ENCODE data around the gene EHD2. TPM values are rescaled to one million over a fixed set of nuclear protein-coding genes. Genes with fewer than 3 reads are reported as not detected.

The EHD2 gene
- total and polyA plus RNA-seq, 2 of the 4 experiments (the other 2 are of a cell fraction): 35.3 to 181 TPM

- no TSS peak for BruUV-seq (replicated peaks)
- Histone ChIP-seq H3K9me1 (ENCODE audit: insufficient read depth, low read length) (no peaks in the 10 kb centered on the region), H3K36me3 (ENCODE audit: control insufficient read depth, insufficient read depth, low read length) (peaks cover 65% of the 10 kb centered on the region), H3K4me3 (ENCODE audit: insufficient read depth, low read depth, low read length) (no peak overlapping the region), H2BK15ac (ENCODE audit: low read depth, low read length) (no peak overlapping the region), H3K18ac (ENCODE audit: low read depth, low read length) (no peak overlapping the region), H3K9ac (ENCODE audit: low read depth, low read length) (no peak overlapping the region), H4K5ac (ENCODE audit: low read depth, low read length) (no peak overlapping the region), H3K4ac (ENCODE audit: low read depth, low read length) (no peak overlapping the region), H2BK20ac (ENCODE audit: low read depth, low read length) (no peak overlapping the region), H2AK5ac (ENCODE audit: low read depth, low read length) (no peak overlapping the region), H3K4me2 (ENCODE audit: low read depth, low read length) (no peak overlapping the region), H2AFZ (replicated peaks; ENCODE audit: low read length, poor library complexity) (no peak overlapping the region), H3K23ac (ENCODE audit: low read depth, low read length) (no peak overlapping the region), H4K20me1 (ENCODE audit: insufficient read depth, low read length) (no peaks in the 10 kb centered on the region), H3K4me1 (ENCODE audit: control insufficient read depth, insufficient read depth, low read length) (no peaks in the 10 kb centered on the region), H2BK120ac (ENCODE audit: low read depth, low read length) (no peak overlapping the region), H4K91ac (ENCODE audit: insufficient read depth, low read depth, low read length) (no peak overlapping the region), H3K56ac (ENCODE audit: extremely low read depth, insufficient read depth, low read length) (no peak overlapping the region), H3K27me3 (ENCODE audit: control insufficient read depth, insufficient read depth, low read length) (no peaks in the 10 kb centered on the region), H3K9me3 (ENCODE audit: control insufficient read depth, insufficient read depth, low read length) (no peaks in the 10 kb centered on the region), H3K79me1 (ENCODE audit: low read depth in 1 of 2, low read length in 2 of 2) (no peaks in the 10 kb centered on the region; a peak in 1 of 4 replicates), H3K27ac (ENCODE audit: insufficient read depth, low read length) (no peak overlapping the region), H2AK9ac (replicated peaks; ENCODE audit: low read depth, low read length, poor library complexity) (peak overlapping the region; percentile 16), H2BK5ac (ENCODE audit: low read depth, low read length, poor library complexity, severe bottlenecking) (no peak overlapping the region), H4K8ac (ENCODE audit: low read depth in 2 of 2, low read length in 2 of 2) (no peak overlapping the region), H3K14ac (replicated peaks; ENCODE audit: low read depth, low read length) (no peak overlapping the region)
- dilution Hi-C loops (cut with HindIII; ENCODE audit: low sequenced_read_pairs, unreplicated experiment) (no loop called here), intact Hi-C loops (cut with micrococcal nuclease) (no loop called here), in situ Hi-C loops (cut with MboI; ENCODE audit: low sequenced_read_pairs) (no loop called here)
- WGBS, 2 experiments (ENCODE audit: extremely low coverage in 2 of 2, insufficient read length in 1 of 2): 93% methylated on average over 10 of the region's 22 CpGs; no CpG with 5 or more reads in 1 of the 2 experiments
- ATAC-seq (ENCODE audit: low read depth) (no peak), DNase-seq (no peak)
- ChIA-PET CTCF (no interaction called here), POLR2A (ENCODE audit: unreplicated experiment) (no interaction called here)
- TF ChIP-seq NFE2L2 (IDR thresholded peaks at IDR 0.05; ENCODE audit: low read depth, low read length) (no peak), RAD21 (IDR thresholded peaks at IDR 0.05; ENCODE audit: low read length) (no peak), SMC3 (IDR thresholded peaks at IDR 0.05; ENCODE audit: low read depth, low read length) (no peak), MAZ (IDR thresholded peaks at IDR 0.05; ENCODE audit: borderline replicate concordance, low read depth, low read length) (no peak), USF2 (IDR thresholded peaks at IDR 0.05; ENCODE audit: low read depth, low read length) (no peak), MXI1 (IDR thresholded peaks at IDR 0.05; ENCODE audit: borderline replicate concordance, low read depth, low read length) (no peak), MAFK (IDR thresholded peaks at IDR 0.05; ENCODE audit: low read depth, low read length) (no peak), RCOR1 (IDR thresholded peaks at IDR 0.05; ENCODE audit: insufficient replicate concordance, low read length) (no peak), POLR2A (IDR thresholded peaks at IDR 0.05; ENCODE audit: low read depth, low read length) (no peak), CTCF (conservative IDR thresholded peaks at IDR 0.05; ENCODE audit: low read depth, low read length) (no peak), RFX5 (IDR thresholded peaks at IDR 0.05; ENCODE audit: low read depth, low read length) (no peak), BHLHE40 (IDR thresholded peaks at IDR 0.05; ENCODE audit: low read depth, low read length) (no peak), CHD1 (IDR thresholded peaks at IDR 0.05; ENCODE audit: low read depth, low read length) (no peak), CEBPB (IDR thresholded peaks at IDR 0.05; ENCODE audit: low read depth, low read length) (no peak)
Measured at GRCh38 chr19:47756953-47757608, 43.9 kb downstream of the EHD2 start.

Data from IMR-90 (cell line).